Transverse colon (tissue), 4 donors: ENCODE measurements around the gene LPAR2. TPM values are rescaled to one million over a fixed set of nuclear protein-coding genes. Genes with fewer than 3 reads are reported as not detected.
"Not testable (repeated sequence)": the region's sequence is repeated elsewhere in the genome, so short reads cannot be mapped to it uniquely, and the experiment has no call there.

Experiments used
- DNase-seq: peaks from one replicate; pipeline ENCODE4 v3.0.0-alpha.2; 2019
- H3K27ac ChIP-seq, 4 donors: fragments of 200-600 bp; sonication (generic); 2 replicates each; pipeline ENCODE4 v1.5.1; 2016 to 2018; ENCODE audit warnings: inconsistent platforms in 4 of 4
- H3K27me3 ChIP-seq: fragments of 200-600 bp; sonication (generic); 2 replicates; pipeline ENCODE4 v1.5.1; 2017; ENCODE audit warnings: inconsistent platforms
- H3K36me3 ChIP-seq, 4 donors: fragments of 200-600 bp; sonication (generic); 2 replicates each; pipeline ENCODE4 v1.5.1; 2017 to 2019; ENCODE audit warnings: inconsistent platforms in 4 of 4
- H3K4me1 ChIP-seq, 4 donors: fragments of 200-600 bp; sonication (generic); 2 replicates each; pipeline ENCODE4 v1.5.1; 2017 to 2020; ENCODE audit warnings: inconsistent platforms in 4 of 4
- H3K4me3 ChIP-seq, 4 donors: fragments of 200-600 bp; sonication (generic); 1 replicate in 1 of 4; 2 replicates in 3 of 4; pipeline versions ENCODE4 v1.5.1 to v1.6.1; 2017 to 2019; ENCODE audit warnings: inconsistent platforms in 4 of 4
- H3K9me3 ChIP-seq, 2 donors: fragments of 200-600 bp; sonication (generic); 2 replicates each; pipeline ENCODE4 v1.5.1; 2017 to 2019; ENCODE audit warnings: inconsistent platforms in 2 of 2
- EP300 ChIP-seq: sonication (generic); formaldehyde crosslinking; IDR thresholded peaks from one replicate; pipeline ENCODE4 v1.6.1; 2017; ENCODE audit warnings: antibody characterized with exemption, low read depth
- POLR2A ChIP-seq: fragments of 450-650 bp; IDR thresholded peaks from one replicate; pipeline ENCODE4 v1.6.1; 2016; ENCODE audit warnings: antibody characterized with exemption, mild to moderate bottlenecking, moderate library complexity
- POLR2AphosphoS5 ChIP-seq, 3 donors: sonication (generic); formaldehyde crosslinking; IDR thresholded peaks; one replicate each; pipeline ENCODE4 v1.6.1; 2016; ENCODE audit warnings: antibody characterized with exemption in 3 of 3
- WGBS, 2 donors: methylation state at CpG; one replicate each; pipeline ENCODE4 v1.1.5; 2018; ENCODE audit warnings: low coverage in 1 of 2; 5-methylcytosine and 5-hydroxymethylcytosine counted together
- in situ Hi-C, 4 donors: fragments of 200-750 bp; cut with MboI; loops; one replicate each; pipeline versions ENCODE4 v1.15.0 to v1.15.1; 2017; ENCODE audit warnings: low sequenced_read_pairs in 3 of 4, low pct_ligation_motif_present in 1 of 4, low pct_unique_long_range_greater_than_20kb in 1 of 4
- intact Hi-C: fragments of 100-400 bp; cut with DNase I; formaldehyde crosslinking; loops from one replicate; pipeline ENCODE4 v1.15.1; 2023; ENCODE audit warnings: low total_unique reads
- total RNA-seq, 4 donors: library from RNA; depleted of rRNA; stranded (reverse); fragments of >200 nt; gene quantifications; one replicate each; pipeline ENCODE4 v1.1.0, GENCODE V29; 2016
- TF ChIP-seq, protein P1 (sequence below), 5 experiments: fragments of 200-600 bp in 3 of 5; fragments of 450-650 bp in 2 of 5; sonication (generic) in 3 of 5; IDR thresholded peaks; 1 replicate in 2 of 5; 2 replicates in 3 of 5; pipeline ENCODE4 v1.5.1; 2016 to 2017; ENCODE audit warnings: antibody characterized with exemption in 5 of 5, inconsistent platforms in 3 of 5, mild to moderate bottlenecking in 2 of 5, moderate library complexity in 1 of 5

The LPAR2 gene
- total RNA-seq, 4 donors from 2014 or later: 19.2 to 52.5 (median 32.6) TPM

DNA sequence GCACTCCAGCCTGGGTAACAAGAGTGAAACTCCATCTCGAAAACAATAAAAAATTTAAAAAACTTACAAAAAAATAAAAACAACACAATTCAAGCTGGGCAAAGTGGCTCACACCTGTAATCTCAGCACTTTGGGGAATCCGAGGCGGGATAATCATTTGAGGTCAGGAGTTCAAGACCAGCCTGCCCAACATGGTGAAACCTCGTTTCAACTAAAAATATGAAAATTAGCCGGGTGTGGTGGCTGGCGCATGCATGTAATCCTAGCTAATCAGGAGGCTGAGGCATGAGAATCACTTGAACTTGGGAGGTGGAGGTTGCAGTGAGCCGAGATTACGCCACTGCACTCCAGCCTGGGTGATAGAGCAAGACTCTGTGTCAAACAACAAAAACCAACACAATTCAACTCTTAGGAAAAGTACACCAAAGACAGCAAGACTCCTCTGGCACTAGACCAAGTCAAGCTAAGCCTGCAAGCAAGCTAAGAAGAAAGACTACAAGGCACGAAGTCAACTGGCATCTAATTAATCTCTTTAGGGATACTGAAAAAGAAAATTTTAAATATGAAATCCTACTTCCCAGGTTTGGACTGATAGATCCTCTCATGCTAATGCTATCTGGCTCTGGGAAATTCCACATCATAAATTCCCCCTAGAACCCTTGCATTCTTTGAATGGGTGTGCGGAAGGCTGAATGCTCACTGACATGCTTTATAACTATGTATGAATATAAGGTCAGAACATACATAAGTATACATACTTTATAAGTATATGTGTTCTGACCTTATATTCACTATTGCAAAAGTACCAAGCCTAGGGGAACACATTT, 17.4 kb downstream of the LPAR2 start:
- in situ Hi-C loops (no loop called here), intact Hi-C loops (no loop called here)
- TF ChIP-seq POLR2AphosphoS5 (IDR thresholded peaks at IDR 0.05): no peak
- TF ChIP-seq, protein P1, sequence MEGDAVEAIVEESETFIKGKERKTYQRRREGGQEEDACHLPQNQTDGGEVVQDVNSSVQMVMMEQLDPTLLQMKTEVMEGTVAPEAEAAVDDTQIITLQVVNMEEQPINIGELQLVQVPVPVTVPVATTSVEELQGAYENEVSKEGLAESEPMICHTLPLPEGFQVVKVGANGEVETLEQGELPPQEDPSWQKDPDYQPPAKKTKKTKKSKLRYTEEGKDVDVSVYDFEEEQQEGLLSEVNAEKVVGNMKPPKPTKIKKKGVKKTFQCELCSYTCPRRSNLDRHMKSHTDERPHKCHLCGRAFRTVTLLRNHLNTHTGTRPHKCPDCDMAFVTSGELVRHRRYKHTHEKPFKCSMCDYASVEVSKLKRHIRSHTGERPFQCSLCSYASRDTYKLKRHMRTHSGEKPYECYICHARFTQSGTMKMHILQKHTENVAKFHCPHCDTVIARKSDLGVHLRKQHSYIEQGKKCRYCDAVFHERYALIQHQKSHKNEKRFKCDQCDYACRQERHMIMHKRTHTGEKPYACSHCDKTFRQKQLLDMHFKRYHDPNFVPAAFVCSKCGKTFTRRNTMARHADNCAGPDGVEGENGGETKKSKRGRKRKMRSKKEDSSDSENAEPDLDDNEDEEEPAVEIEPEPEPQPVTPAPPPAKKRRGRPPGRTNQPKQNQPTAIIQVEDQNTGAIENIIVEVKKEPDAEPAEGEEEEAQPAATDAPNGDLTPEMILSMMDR (IDR thresholded peaks at IDR 0.05): no peak
- TF ChIP-seq POLR2A: no peak
- TF ChIP-seq EP300: no peak
- Histone ChIP-seq H3K36me3 (no peaks in the 10 kb centered on the region), H3K4me1 (peaks cover 0 to 28% (median 10%) of the 10 kb centered on the region in 4 donors), H3K27me3 (no peaks in the 10 kb centered on the region), H3K9me3 (no peaks in the 10 kb centered on the region), H3K27ac (no peak overlapping the region), H3K4me3 (no peak overlapping the region)
- DNase-seq: no peak
- 91 to 95% methylated on average over 3 to 10 of the region's 10 CpGs for WGBS, 2 donors

DNA sequence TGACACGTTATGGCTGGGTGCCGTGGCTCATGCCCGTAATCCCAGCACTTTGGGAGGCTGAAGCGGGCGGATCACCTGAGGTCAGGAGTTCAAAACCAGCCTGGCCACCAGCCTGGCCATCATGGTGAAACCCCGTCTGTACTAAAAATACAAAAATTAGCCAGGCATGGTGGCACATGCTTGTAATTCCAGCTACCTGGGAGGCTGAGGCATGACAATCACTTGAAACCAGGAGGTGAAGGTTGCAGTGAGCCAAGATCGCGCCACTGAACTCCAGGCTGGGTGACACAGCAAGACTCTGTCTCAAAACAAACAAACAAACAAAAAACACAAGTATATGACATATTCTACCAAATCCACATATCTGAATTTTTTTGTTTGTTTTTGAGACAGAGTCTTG, 21.3 kb downstream of the LPAR2 start:
- peaks cover 0 to 38% (median 21%) of the 10 kb centered on the region in 4 donors for H3K4me1 ChIP-seq
- peak overlapping the region; percentile 72 to 90 (median 81) for H3K27ac ChIP-seq
- H3K27me3 ChIP-seq, intact Hi-C loops, DNase-seq, H3K9me3 ChIP-seq, in situ Hi-C loops, H3K4me3 ChIP-seq, H3K36me3 ChIP-seq: not testable (repeated sequence)
- WGBS, 2 donors: 91 to 100% methylated on average over 2 to 8 of the region's 8 CpGs

DNA sequence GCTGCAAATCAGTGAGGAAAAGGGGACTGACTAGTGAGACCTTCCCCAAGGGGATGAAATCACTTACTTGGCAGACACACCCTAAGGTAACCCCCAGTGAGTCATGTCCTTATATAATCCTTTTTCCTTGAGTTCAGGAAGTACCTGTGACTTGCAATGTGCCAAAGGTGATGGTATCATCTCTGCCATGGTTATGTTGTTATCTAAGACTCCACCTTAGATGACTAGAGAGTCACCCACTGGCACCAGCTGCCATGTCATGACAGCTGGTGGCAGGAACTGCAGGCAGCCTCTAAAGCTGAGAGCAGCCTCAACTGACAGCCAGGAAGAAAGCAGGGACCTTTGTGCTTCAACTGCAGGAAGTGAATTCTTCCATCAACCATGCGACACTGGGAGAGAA, 22.0 kb downstream of the LPAR2 start:
- H3K27me3 ChIP-seq: no peaks in the 10 kb centered on the region
- DNase-seq: peak; percentile 74
- in situ Hi-C loops: no loop called here
- peaks cover 0 to 40% (median 21%) of the 10 kb centered on the region in 4 donors for H3K4me1 ChIP-seq
- no peak overlapping the region for H3K4me3 ChIP-seq
- H3K9me3 ChIP-seq: no peaks in the 10 kb centered on the region
- 57% methylated on average over 1 of the region's 1 CpG; no CpG with 5 or more reads in 1 of the 2 donors for WGBS, 2 donors
- intact Hi-C loops: no loop called here
- TF ChIP-seq POLR2AphosphoS5 (IDR thresholded peaks at IDR 0.05) (peak in 2 of 3 donors; percentile 83 to 86), POLR2A (peak; percentile 63), EP300 (peak; percentile 86)
- TF ChIP-seq, protein P1 (IDR thresholded peaks at IDR 0.05): no peak
- H3K27ac ChIP-seq: peak overlapping the region; percentile 72 to 90 (median 81)
- H3K36me3 ChIP-seq: no peaks in the 10 kb centered on the region

DNA sequence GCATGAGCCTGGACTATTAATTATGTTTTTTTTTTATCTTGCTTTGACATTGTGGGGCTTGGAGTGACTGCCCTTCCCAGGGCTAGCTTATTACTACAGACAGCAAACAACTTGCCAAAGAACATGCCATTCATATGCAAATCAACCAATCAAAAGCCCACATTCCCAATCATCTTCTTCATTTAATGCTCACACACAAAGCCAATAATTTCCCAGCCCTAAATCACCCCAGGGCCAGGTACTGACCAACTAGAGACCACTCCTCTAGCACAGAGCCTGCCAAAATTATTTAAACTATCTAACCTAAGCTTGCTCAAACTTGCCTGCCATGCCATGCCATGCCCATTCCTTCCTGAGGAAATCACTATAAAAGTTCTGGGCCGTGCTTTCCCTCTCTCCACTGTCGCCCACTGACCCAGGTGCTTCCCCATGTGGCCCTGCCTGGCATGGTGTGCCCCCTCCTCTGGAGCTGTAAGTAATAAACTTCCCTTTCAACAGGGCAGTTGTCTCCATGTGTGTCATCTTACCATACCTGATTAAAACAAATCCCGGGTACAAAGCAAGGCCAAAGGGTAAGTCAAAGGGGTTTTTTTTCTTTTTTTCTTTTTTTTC, 25.2 kb downstream of the LPAR2 start:
- H3K4me3 ChIP-seq: no peak overlapping the region
- no peaks in the 10 kb centered on the region for H3K27me3 ChIP-seq
- H3K36me3 ChIP-seq: no peaks in the 10 kb centered on the region
- in situ Hi-C loops (no loop called here), intact Hi-C loops (no loop called here)
- 46 to 59% methylated on average over 3 of the region's 3 CpGs for WGBS, 2 donors
- TF ChIP-seq EP300 (no peak), POLR2A (no peak), POLR2AphosphoS5 (IDR thresholded peaks at IDR 0.05) (no peak)
- TF ChIP-seq, protein P1 (IDR thresholded peaks at IDR 0.05): no peak
- peak overlapping the region; percentile 48 to 73 (median 64) for H3K27ac ChIP-seq
- H3K9me3 ChIP-seq: no peaks in the 10 kb centered on the region
- peaks cover 0 to 40% (median 21%) of the 10 kb centered on the region in 4 donors for H3K4me1 ChIP-seq
- DNase-seq: no peak
